ENCODE results near the gene AFDN. TPM values are rescaled to one million over a fixed set of nuclear protein-coding genes. Genes with fewer than 3 reads are reported as not detected.

The AFDN gene
- polyA plus RNA-seq, 2 donors, result 91.7 to 124 TPM

DNA sequence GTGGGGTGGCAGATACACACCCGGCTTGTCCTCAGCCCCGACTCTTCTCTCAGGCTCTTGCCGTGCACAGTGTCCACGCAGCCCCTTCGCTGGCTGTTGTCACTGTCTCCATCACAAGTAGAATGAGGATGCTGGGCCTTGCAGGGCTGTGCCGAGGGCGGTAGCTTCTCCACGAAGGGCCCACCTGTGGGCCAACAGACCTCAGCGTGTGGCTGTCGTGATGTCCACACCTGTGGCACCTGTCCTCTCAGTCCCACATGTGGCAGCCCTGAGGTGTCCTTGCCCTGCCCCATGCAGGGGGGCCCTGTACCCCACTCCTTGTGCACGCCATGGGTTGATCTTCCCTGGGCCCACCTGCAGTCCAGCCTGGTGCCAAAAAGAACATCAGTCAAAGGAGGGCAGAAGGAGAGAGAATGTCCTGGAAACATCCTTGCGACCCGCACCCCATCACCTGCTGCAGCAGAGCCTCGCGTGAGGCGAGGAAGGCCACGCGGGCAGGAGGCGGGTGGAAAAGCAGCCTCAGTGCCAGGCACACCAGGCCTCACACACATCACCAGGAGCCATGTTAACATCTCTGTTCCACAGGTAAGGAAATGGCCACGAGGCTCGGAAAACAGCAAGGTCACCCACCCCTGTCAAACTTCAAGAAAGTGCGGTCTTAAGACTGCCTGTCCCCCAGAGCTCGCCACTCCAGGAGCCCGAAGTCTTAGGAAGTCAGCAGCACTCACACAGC lies 22.3 kb upstream of the AFDN start:
- no peaks in the 10 kb centered on the region for H3K27me3 ChIP-seq (ENCODE audit: control insufficient read depth in 1 of 2, insufficient read depth in 2 of 2, low read length in 2 of 2)
- no peaks in the 10 kb centered on the region for H3K9me3 ChIP-seq (ENCODE audit: control insufficient read depth in 2 of 2, insufficient read depth in 1 of 2, low read depth in 1 of 2, low read length in 1 of 2)
- 93% methylated on average over 24 of the region's 24 CpGs for WGBS, 2 donors

DNA sequence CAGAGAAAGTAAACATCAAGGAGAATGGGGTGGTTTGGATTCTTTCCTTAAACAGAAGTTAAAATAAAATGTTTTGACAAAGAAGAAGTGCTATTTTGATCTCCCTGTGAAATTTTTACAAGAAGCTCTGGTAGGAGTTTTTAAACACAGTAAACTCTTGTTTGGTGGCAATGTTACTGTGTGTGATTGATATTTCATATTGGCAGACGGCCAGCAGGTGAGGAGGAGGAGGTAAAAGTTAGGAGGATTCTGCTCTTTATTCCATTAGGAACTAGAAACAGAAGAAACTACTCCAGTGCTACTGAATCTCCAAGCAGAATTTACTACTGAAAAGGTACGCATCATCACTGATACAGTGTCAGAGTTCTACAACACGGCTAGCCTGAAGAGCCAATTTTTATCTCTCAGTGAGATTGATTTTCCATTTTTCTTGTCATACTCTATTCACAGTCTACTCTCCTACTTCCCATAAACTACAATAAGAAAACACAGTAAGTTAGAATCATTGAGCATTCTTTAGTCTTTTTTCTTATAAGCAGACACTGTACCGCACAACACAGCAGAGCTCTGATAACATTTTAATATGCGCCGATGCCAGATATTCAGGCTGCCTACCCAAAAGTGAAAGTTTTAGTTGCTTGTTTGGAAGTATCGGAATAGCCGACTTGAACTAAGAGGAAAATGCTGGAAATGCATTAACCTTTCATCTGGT lies 21.2 kb upstream of the AFDN start:
- Histone ChIP-seq H3K36me3 (ENCODE audit: control insufficient read depth in 2 of 2, insufficient read depth in 2 of 2, low read length in 1 of 2) (no peaks in the 10 kb centered on the region), H3K27me3 (ENCODE audit: control insufficient read depth in 1 of 2, insufficient read depth in 2 of 2, low read length in 2 of 2) (no peaks in the 10 kb centered on the region), H3K27ac (ENCODE audit: low read depth in 2 of 2, low read length in 1 of 2) (no peak overlapping the region), H3K4me3 (ENCODE audit: low read depth in 1 of 2, low read length in 2 of 2) (no peak overlapping the region), H3K4me1 (ENCODE audit: control insufficient read depth in 2 of 2, insufficient read depth in 2 of 2, low read length in 1 of 2) (peaks cover 0 to 2% of the 10 kb centered on the region in 2 donors), H3K9me3 (ENCODE audit: control insufficient read depth in 2 of 2, insufficient read depth in 1 of 2, low read depth in 1 of 2, low read length in 1 of 2) (no peaks in the 10 kb centered on the region)
- WGBS, 2 donors, result 51 to 57% methylated on average over 8 of the region's 8 CpGs

More for the DNA sequence above, 22.3 kb upstream of the AFDN start:
- Histone ChIP-seq H3K36me3 (ENCODE audit: control insufficient read depth in 2 of 2, insufficient read depth in 2 of 2, low read length in 1 of 2) (no peaks in the 10 kb centered on the region), H3K4me3 (ENCODE audit: low read depth in 1 of 2, low read length in 2 of 2) (no peak overlapping the region), H3K4me1 (ENCODE audit: control insufficient read depth in 2 of 2, insufficient read depth in 2 of 2, low read length in 1 of 2) (peaks cover under 1 to 3% of the 10 kb centered on the region in 2 donors), H3K27ac (ENCODE audit: low read depth in 2 of 2, low read length in 1 of 2) (no peak overlapping the region)

DNA sequence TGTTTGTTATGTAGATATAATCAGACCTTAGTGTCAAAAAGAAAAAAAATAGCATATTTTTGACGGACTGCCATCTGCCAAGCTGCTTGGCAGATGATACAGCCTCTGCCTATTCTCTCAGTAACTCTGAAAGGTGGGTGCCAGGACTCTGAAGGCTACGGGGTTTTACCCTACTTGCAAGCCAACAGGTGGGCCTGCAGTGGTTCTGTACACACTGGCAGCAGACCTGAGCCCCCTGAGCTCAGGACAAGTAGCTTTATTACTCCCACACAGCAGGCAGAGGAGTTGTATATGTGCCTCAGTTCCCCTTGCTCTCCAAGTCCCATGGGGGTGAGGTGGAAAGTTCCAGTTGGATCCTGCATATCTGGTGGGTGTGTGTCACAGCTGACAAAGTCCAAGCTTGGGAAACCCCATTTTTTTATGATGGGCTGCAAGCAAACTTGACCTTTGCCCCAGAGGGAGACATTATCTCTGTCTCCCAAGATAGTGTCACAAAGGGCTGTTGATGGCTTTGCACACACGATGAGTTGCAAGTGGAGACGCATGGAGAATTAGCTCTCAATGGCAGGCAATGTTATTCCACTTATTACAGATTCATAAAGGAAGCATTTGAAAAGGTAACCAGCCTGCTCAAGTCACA lies 20.5 kb upstream of the AFDN start:
- Histone ChIP-seq H3K9me3 (ENCODE audit: control insufficient read depth in 2 of 2, insufficient read depth in 1 of 2, low read depth in 1 of 2, low read length in 1 of 2) (no peaks in the 10 kb centered on the region), H3K27me3 (ENCODE audit: control insufficient read depth in 1 of 2, insufficient read depth in 2 of 2, low read length in 2 of 2) (no peaks in the 10 kb centered on the region), H3K4me3 (ENCODE audit: low read depth in 1 of 2, low read length in 2 of 2) (no peak overlapping the region), H3K4me1 (ENCODE audit: control insufficient read depth in 2 of 2, insufficient read depth in 2 of 2, low read length in 1 of 2) (peaks cover 0 to 2% of the 10 kb centered on the region in 2 donors), H3K36me3 (ENCODE audit: control insufficient read depth in 2 of 2, insufficient read depth in 2 of 2, low read length in 1 of 2) (no peaks in the 10 kb centered on the region), H3K27ac (ENCODE audit: low read depth in 2 of 2, low read length in 1 of 2) (no peak overlapping the region)
- WGBS, 2 donors, result 54 to 69% methylated on average over 4 of the region's 4 CpGs

- no peak overlapping the region for H3K4me3 ChIP-seq (ENCODE audit: low read depth in 1 of 2, low read length in 2 of 2)
- no peaks in the 10 kb centered on the region for H3K27me3 ChIP-seq (ENCODE audit: control insufficient read depth in 1 of 2, insufficient read depth in 2 of 2, low read length in 2 of 2)
- H3K36me3 ChIP-seq (ENCODE audit: control insufficient read depth in 2 of 2, insufficient read depth in 2 of 2, low read length in 1 of 2), result no peaks in the 10 kb centered on the region
- peaks cover 0 to 2% of the 10 kb centered on the region in 2 donors for H3K4me1 ChIP-seq (ENCODE audit: control insufficient read depth in 2 of 2, insufficient read depth in 2 of 2, low read length in 1 of 2)
- H3K27ac ChIP-seq (ENCODE audit: low read depth in 2 of 2, low read length in 1 of 2), result no peak overlapping the region
- no peaks in the 10 kb centered on the region for H3K9me3 ChIP-seq (ENCODE audit: control insufficient read depth in 2 of 2, insufficient read depth in 1 of 2, low read depth in 1 of 2, low read length in 1 of 2)
- WGBS, 2 donors, result 84 to 91% methylated on average over 6 of the region's 6 CpGs
Observed at GRCh38 chr6:167807200-167807599, 19.5 kb upstream of the AFDN start.

GRCh38 chr6:167807756-167808155 lies 19.0 kb upstream of the AFDN start:
- WGBS, 2 donors, result 59 to 65% methylated on average over 3 of the region's 3 CpGs
- peaks cover 0 to 2% of the 10 kb centered on the region in 2 donors for H3K4me1 ChIP-seq (ENCODE audit: control insufficient read depth in 2 of 2, insufficient read depth in 2 of 2, low read length in 1 of 2)
- H3K9me3 ChIP-seq (ENCODE audit: control insufficient read depth in 2 of 2, insufficient read depth in 1 of 2, low read depth in 1 of 2, low read length in 1 of 2), result no peaks in the 10 kb centered on the region
- no peaks in the 10 kb centered on the region for H3K36me3 ChIP-seq (ENCODE audit: control insufficient read depth in 2 of 2, insufficient read depth in 2 of 2, low read length in 1 of 2)
- H3K27me3 ChIP-seq (ENCODE audit: control insufficient read depth in 1 of 2, insufficient read depth in 2 of 2, low read length in 2 of 2), result no peaks in the 10 kb centered on the region
- H3K4me3 ChIP-seq (ENCODE audit: low read depth in 1 of 2, low read length in 2 of 2), result no peak overlapping the region
- H3K27ac ChIP-seq (ENCODE audit: low read depth in 2 of 2, low read length in 1 of 2), result no peak overlapping the region

DNA sequence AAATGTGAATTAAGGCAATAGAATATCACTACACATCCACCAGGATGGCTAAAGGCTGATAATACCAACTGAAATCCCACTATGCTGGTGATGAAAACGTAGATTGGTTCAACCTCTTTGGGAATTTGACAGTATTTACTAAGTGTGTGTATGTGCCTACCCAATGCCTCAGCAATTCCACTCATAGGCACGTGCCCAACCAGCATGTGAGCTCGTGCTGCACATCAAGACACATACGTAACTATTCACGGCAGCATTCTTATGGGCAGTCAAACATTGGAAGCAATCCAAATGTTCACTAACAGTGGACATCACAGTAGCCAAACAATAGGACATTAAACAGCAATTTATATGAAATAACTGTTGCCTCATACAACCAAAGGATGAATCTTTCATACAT lies 15.7 kb upstream of the AFDN start:
- peaks cover 0 to 1% of the 10 kb centered on the region in 2 donors for H3K4me1 ChIP-seq (ENCODE audit: control insufficient read depth in 2 of 2, insufficient read depth in 2 of 2, low read length in 1 of 2)
- no peaks in the 10 kb centered on the region for H3K9me3 ChIP-seq (ENCODE audit: control insufficient read depth in 2 of 2, insufficient read depth in 1 of 2, low read depth in 1 of 2, low read length in 1 of 2)
- no peaks in the 10 kb centered on the region for H3K36me3 ChIP-seq (ENCODE audit: control insufficient read depth in 2 of 2, insufficient read depth in 2 of 2, low read length in 1 of 2)
- no peak overlapping the region for H3K27ac ChIP-seq (ENCODE audit: low read depth in 2 of 2, low read length in 1 of 2)
- no peak overlapping the region for H3K4me3 ChIP-seq (ENCODE audit: low read depth in 1 of 2, low read length in 2 of 2)
- no peaks in the 10 kb centered on the region for H3K27me3 ChIP-seq (ENCODE audit: control insufficient read depth in 1 of 2, insufficient read depth in 2 of 2, low read length in 2 of 2)
- WGBS, 2 donors, result 69 to 70% methylated on average over 5 of the region's 5 CpGs

DNA sequence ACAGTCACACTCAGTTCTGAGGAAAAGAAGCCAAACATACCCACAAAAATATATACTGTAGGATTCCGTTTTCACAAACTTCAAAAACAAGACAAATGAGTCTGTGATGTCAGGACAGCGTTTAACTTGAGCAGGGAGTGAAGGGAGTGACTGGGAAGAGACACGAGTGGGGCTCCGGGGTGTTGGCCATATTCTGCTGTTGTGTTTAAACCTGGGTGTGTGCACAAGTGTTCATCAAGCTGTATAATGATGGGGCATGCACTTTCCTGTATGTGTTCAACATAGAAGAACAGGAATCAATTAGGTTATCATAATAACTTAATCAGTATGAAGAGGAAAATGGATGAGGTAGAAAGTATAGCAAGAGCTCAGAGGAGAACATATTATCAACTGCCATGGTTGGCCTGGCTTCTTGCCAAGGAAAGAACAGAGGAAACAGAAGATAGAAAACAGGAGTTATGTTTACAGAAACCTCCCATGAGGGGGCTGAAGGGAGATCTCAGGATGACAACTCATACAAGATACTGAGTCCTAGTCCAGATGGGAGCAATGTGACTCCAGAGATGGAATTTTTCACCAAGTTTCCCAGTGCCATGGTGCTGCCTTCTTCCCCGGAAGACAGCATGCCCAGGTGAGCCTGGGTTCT lies 15.1 kb upstream of the AFDN start:
- no peaks in the 10 kb centered on the region for H3K36me3 ChIP-seq (ENCODE audit: control insufficient read depth in 2 of 2, insufficient read depth in 2 of 2, low read length in 1 of 2)
- WGBS, 2 donors, result 65% methylated on average over 5 of the region's 5 CpGs
- H3K27ac ChIP-seq (ENCODE audit: low read depth in 2 of 2, low read length in 1 of 2), result no peak overlapping the region
- H3K4me1 ChIP-seq (ENCODE audit: control insufficient read depth in 2 of 2, insufficient read depth in 2 of 2, low read length in 1 of 2), result no peaks in the 10 kb centered on the region
- no peaks in the 10 kb centered on the region for H3K9me3 ChIP-seq (ENCODE audit: control insufficient read depth in 2 of 2, insufficient read depth in 1 of 2, low read depth in 1 of 2, low read length in 1 of 2)
- no peaks in the 10 kb centered on the region for H3K27me3 ChIP-seq (ENCODE audit: control insufficient read depth in 1 of 2, insufficient read depth in 2 of 2, low read length in 2 of 2)
- H3K4me3 ChIP-seq (ENCODE audit: low read depth in 1 of 2, low read length in 2 of 2), result no peak overlapping the region

GRCh38 chr6:167812088-167812487 lies 14.6 kb upstream of the AFDN start:
- Histone ChIP-seq H3K4me1 (ENCODE audit: control insufficient read depth in 2 of 2, insufficient read depth in 2 of 2, low read length in 1 of 2) (no peaks in the 10 kb centered on the region), H3K4me3 (ENCODE audit: low read depth in 1 of 2, low read length in 2 of 2) (no peak overlapping the region), H3K9me3 (ENCODE audit: control insufficient read depth in 2 of 2, insufficient read depth in 1 of 2, low read depth in 1 of 2, low read length in 1 of 2) (no peaks in the 10 kb centered on the region), H3K27me3 (ENCODE audit: control insufficient read depth in 1 of 2, insufficient read depth in 2 of 2, low read length in 2 of 2) (no peaks in the 10 kb centered on the region), H3K36me3 (ENCODE audit: control insufficient read depth in 2 of 2, insufficient read depth in 2 of 2, low read length in 1 of 2) (no peaks in the 10 kb centered on the region), H3K27ac (ENCODE audit: low read depth in 2 of 2, low read length in 1 of 2) (no peak overlapping the region)
- 50 to 54% methylated on average over 2 of the region's 2 CpGs for WGBS, 2 donors

DNA sequence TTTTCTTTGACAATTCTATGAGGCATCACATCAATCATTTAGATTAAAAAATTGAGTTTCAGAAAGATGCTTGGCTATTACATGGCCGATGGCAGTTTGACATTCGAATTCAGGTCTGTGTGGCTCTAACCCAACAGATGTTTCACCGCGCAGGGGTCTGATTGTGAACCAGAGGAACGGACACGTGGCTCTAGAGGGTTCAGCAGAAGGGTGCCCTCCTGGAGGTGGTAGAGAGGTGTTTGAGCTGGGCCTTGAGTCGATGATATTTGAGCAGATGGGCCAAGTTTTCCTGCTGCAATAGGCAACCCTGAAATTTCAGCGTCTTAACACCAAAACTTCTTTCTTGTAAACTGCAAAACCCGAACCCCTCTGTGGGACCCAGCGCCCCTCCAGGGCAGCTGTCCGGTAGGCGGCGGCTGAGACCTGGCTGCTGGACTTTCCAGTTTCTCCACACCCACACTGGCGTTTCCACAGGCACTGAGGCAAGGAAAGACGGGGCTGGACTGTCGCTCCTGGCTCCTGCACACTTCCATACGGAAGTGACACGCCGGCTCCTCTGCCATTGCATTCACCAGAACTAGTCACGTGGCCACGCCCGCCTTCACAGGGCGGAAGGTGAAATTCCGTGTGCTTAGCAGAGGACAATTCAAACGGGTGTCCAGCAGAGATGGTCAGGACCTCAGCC lies 11.3 kb upstream of the AFDN start:
- Histone ChIP-seq H3K27ac (ENCODE audit: low read depth in 2 of 2, low read length in 1 of 2) (no peak overlapping the region), H3K9me3 (ENCODE audit: control insufficient read depth in 2 of 2, insufficient read depth in 1 of 2, low read depth in 1 of 2, low read length in 1 of 2) (no peaks in the 10 kb centered on the region), H3K27me3 (ENCODE audit: control insufficient read depth in 1 of 2, insufficient read depth in 2 of 2, low read length in 2 of 2) (no peaks in the 10 kb centered on the region), H3K36me3 (ENCODE audit: control insufficient read depth in 2 of 2, insufficient read depth in 2 of 2, low read length in 1 of 2) (no peaks in the 10 kb centered on the region), H3K4me1 (ENCODE audit: control insufficient read depth in 2 of 2, insufficient read depth in 2 of 2, low read length in 1 of 2) (no peaks in the 10 kb centered on the region), H3K4me3 (ENCODE audit: low read depth in 1 of 2, low read length in 2 of 2) (peak overlapping the region in 1 of 2 donors; percentile 28)
- 79 to 83% methylated on average over 25 of the region's 25 CpGs for WGBS, 2 donors

Data from esophagus (tissue), 2 donors.